Body of pancreas (tissue), 4 donors: ENCODE data around the gene ITM2C. TPM values are rescaled to one million over a fixed set of nuclear protein-coding genes. Genes with fewer than 3 reads are reported as not detected.

ENCODE experiments used
- ATAC-seq: fragments of 150-250 bp; one replicate; pipeline ENCODE4 v1.9.1; 2016
- DNase-seq, 4 donors: peaks; one replicate each; pipeline ENCODE4 v3.0.0-alpha.2; 2019
- H3K27ac ChIP-seq, 4 donors: fragments of 200-600 bp; sonication (generic); 1 replicate in 3 of 4; 2 replicates in 1 of 4; pipeline versions ENCODE4 v1.5.1 to v1.6.1; 2016 to 2019; ENCODE audit warnings: mild to moderate bottlenecking in 1 of 4, mixed read lengths in 1 of 4, moderate library complexity in 1 of 4
- H3K27me3 ChIP-seq, 2 donors: fragments of 200-600 bp; sonication (generic); one replicate each; pipeline ENCODE4 v1.6.0; 2016; ENCODE audit warnings: mild to moderate bottlenecking in 1 of 2
- H3K36me3 ChIP-seq, 2 donors: fragments of 200-600 bp; sonication (generic); replicated peaks in 1 of 2; 2 replicates each; pipeline ENCODE4 v1.5.1; 2016; ENCODE audit warnings: low read depth in 2 of 2; ENCODE audit not compliant: insufficient read depth in 1 of 2
- H3K4me1 ChIP-seq: fragments of 200-600 bp; sonication (generic); one replicate; pipeline ENCODE4 v1.6.0; 2016
- H3K4me3 ChIP-seq, 2 donors: fragments of 200-600 bp; sonication (generic); 1 replicate in 1 of 2; 2 replicates in 1 of 2; pipeline ENCODE4 v1.5.1; 2016 to 2019
- H3K9me3 ChIP-seq, 3 donors: fragments of 200-600 bp; sonication (generic); 1 replicate in 2 of 3; 2 replicates in 1 of 3; pipeline ENCODE4 v1.5.1; 2016
- POLR2A ChIP-seq, 3 donors: fragments of 450-650 bp; IDR thresholded peaks; one replicate each; pipeline ENCODE4 v1.6.1; 2016; ENCODE audit warnings: antibody characterized with exemption in 3 of 3, mild to moderate bottlenecking in 2 of 3
- WGBS, 2 donors: methylation state at CpG; one replicate each; pipeline ENCODE4 v1.1.5; 2017; 5-methylcytosine and 5-hydroxymethylcytosine counted together
- intact Hi-C: fragments of 100-400 bp; cut with DNase I; formaldehyde crosslinking; loops from one replicate; pipeline ENCODE4 v1.15.1; 2023
- total RNA-seq, 2 donors: library from RNA; depleted of rRNA; stranded (reverse); fragments of >200 nt; gene quantifications; one replicate each; pipeline ENCODE4 v1.1.0, GENCODE V29; 2016
- TF ChIP-seq, protein P1 (sequence below), 7 experiments: fragments of 450-650 bp in 4 of 7; fragments of 200-600 bp in 3 of 7; sonication (generic) in 3 of 7; IDR thresholded peaks; one replicate each; pipeline ENCODE4 v1.5.1; 2016 to 2019; ENCODE audit warnings: antibody characterized with exemption in 7 of 7

Gene ITM2C
- total RNA-seq, 2 donors from 2014 or later: 32.9 to 43.8 TPM

DNA sequence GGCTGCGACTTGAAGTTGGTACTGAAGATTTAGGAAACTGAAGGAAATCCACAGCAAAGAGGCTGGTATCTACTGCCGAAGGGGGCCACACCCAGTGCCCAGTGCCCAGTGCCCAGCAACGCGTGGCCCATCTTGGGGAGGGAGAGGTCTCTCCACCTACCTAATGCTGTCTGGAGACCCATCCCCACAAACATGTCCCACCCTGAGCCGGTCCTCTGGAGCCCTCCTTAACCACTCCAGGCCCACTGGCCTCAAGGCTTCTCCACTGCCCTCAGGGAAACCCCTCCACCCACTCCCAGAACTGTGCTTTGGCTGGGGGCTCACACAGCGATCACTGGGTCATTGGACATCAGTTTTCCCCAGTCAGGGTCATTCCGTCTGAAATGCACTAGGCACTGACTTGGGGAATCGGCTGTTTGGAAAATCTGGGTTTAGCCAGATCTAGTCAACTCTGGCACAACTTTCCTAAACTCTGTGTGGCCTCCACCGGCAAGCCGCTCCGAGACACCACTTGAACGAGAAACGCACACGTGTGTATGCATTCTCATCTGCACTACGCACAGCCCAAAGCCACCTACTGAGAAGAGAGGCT is 40.2 kb downstream of the ITM2C start:
- Histone ChIP-seq H3K27me3 (no peaks in the 10 kb centered on the region), H3K4me1 (no peaks in the 10 kb centered on the region), H3K36me3 (no peaks in the 10 kb centered on the region), H3K9me3 (no peaks in the 10 kb centered on the region), H3K4me3 (no peak overlapping the region), H3K27ac (no peak overlapping the region)
- no peak for ATAC-seq
- intact Hi-C loops: no loop called here
- TF ChIP-seq, protein P1, sequence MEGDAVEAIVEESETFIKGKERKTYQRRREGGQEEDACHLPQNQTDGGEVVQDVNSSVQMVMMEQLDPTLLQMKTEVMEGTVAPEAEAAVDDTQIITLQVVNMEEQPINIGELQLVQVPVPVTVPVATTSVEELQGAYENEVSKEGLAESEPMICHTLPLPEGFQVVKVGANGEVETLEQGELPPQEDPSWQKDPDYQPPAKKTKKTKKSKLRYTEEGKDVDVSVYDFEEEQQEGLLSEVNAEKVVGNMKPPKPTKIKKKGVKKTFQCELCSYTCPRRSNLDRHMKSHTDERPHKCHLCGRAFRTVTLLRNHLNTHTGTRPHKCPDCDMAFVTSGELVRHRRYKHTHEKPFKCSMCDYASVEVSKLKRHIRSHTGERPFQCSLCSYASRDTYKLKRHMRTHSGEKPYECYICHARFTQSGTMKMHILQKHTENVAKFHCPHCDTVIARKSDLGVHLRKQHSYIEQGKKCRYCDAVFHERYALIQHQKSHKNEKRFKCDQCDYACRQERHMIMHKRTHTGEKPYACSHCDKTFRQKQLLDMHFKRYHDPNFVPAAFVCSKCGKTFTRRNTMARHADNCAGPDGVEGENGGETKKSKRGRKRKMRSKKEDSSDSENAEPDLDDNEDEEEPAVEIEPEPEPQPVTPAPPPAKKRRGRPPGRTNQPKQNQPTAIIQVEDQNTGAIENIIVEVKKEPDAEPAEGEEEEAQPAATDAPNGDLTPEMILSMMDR (IDR thresholded peaks at IDR 0.05): no peak
- no peak for TF ChIP-seq POLR2A (IDR thresholded peaks at IDR 0.05)
- 71 to 84% methylated on average over 5 to 15 of the region's 15 CpGs for WGBS, 2 donors
- DNase-seq: peak in 1 of 4 donors; percentile 2

DNA sequence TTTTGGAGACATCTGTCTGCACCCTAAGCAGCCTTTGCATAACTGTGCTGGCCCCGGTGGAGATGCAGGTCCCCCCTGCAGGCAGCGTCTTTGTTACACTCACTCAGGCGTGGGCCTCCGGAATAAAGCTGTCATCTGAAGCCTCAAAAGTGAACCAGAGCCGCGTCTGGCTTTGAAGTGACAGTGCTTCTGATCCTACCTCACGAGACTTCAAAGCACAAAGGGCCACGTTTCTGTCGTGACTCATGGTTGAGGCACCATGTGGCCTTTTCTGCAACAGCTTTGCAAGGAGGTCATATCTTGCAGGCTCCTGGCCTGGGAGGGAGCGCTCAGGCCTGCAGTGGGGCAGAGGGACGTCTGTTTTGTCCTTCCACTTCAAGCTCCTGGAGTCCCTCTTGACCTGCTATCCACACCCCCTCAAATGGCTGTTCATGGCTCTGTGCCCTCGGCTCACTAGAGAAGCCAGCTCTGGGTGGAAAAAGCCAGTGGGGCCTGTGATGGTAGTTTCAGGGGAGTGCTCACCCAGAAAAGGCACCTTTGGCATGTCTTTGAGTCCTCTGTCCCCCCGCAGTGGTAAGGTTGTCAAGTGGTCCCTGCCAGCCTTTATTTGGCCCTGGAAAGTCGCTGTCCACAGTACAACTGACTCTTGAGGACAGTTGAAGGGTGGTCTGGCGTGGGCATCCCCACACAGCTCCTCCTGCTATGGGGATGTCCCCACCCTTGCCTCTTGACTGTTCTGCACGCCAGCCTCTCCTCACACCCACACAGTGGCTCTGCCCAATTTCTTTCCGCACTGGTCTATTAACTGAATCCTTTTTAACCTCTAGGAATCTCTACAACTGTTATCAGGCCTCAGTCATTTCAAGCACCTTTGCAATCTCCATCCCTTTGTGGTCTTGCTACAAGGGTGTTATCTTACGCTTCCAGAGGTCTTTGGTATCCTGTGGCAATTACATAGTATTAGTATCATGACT is 41.0 kb downstream of the ITM2C start:
- Histone ChIP-seq H3K36me3 (no peaks in the 10 kb centered on the region), H3K9me3 (no peaks in the 10 kb centered on the region), H3K27me3 (no peaks in the 10 kb centered on the region), H3K4me1 (no peaks in the 10 kb centered on the region), H3K27ac (no peak overlapping the region), H3K4me3 (no peak overlapping the region)
- DNase-seq (peak in 1 of 4 donors; percentile 5), ATAC-seq (no peak)
- intact Hi-C loops: no loop called here
- TF ChIP-seq, protein P1 (IDR thresholded peaks at IDR 0.05): no peak
- TF ChIP-seq POLR2A (IDR thresholded peaks at IDR 0.05): no peak
- 61 to 65% methylated on average over 15 to 18 of the region's 18 CpGs for WGBS, 2 donors

DNA sequence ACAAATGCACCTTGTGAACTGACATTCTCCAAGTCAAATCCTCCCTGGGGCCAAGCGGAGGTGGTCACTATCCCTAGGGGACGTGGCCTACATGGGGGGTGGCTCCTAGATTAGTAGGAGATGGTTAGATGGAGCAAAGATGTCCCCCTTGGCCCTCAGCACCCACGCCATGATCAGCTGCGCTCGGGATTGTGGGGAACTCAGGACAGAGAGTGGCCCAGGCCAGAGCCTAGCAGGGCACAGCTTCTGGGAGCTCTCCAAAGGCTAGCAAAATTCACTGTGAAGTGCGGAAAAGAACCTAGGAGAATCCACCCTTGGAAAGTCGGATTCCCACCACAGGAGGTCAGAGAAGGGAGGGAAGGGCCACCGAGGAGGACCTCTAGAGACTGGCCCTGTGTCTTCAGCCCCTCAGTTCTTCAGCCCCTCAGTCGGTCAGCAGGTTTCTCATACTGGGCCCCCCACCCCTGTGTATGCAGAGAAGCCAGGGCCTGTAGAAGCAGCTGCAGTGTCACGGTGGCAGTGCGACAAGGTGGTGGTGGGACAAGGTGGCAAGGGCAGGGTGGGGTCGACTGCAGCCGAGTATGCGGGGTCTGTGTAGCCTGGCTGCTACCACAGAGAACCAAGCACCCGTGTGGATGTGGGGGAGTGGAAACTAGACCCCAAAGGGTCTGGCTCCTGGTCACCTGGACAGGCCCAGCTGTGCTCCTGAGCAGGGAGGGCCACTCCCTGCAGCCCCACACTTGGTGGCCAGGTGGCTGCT is 41.9 kb downstream of the ITM2C start:
- no peak overlapping the region for H3K4me3 ChIP-seq
- H3K4me1 ChIP-seq: no peaks in the 10 kb centered on the region
- no peaks in the 10 kb centered on the region for H3K27me3 ChIP-seq
- intact Hi-C loops: no loop called here
- no peak for ATAC-seq
- 80 to 81% methylated on average over 15 of the region's 15 CpGs for WGBS, 2 donors
- no peak overlapping the region for H3K27ac ChIP-seq
- no peaks in the 10 kb centered on the region for H3K36me3 ChIP-seq
- no peak for TF ChIP-seq POLR2A (IDR thresholded peaks at IDR 0.05)
- TF ChIP-seq, protein P1 (IDR thresholded peaks at IDR 0.05): no peak
- no peaks in the 10 kb centered on the region for H3K9me3 ChIP-seq
- DNase-seq: peak in 1 of 4 donors; percentile 4

DNA sequence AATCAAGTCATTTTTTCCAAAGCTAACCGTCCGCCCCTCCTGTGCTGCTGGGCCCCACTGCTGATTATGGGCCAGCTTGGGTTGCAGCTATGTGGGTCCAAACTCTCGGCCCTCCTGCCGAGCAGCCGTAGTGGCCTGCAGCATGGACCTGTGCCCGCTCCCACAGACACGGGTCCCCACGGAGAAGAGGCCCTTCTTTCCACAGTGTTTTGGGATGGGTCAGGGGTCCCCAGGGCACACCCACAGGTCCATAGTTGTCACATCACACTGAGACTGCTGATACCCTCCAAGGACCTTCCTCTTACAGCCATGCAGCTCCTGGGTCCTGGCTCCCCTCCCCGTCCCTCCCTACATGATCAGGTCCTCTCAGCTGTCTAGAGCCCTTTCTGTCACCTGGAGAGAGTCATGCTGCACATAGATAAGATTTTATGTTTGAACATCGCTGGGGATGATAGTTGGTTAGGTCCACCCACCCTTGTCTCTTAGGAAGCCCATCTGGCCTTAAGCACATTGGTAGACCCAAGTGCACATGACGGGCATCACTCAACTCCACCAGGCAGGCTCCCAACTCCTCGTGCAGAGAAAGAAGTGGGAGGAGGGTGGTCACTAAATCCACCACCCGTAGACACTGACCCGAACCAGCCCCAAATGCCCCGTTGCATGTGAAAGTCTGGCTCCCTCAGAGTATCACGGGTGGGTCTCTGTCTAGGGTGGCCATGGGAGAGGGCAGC is 42.8 kb downstream of the ITM2C start:
- 80 to 85% methylated on average over 9 to 16 of the region's 16 CpGs for WGBS, 2 donors
- no peak overlapping the region for H3K4me3 ChIP-seq
- H3K27ac ChIP-seq: no peak overlapping the region
- intact Hi-C loops: no loop called here
- peak in 1 of 4 donors; percentile 2 for DNase-seq
- H3K36me3 ChIP-seq: no peaks in the 10 kb centered on the region
- H3K9me3 ChIP-seq: no peaks in the 10 kb centered on the region
- TF ChIP-seq POLR2A (IDR thresholded peaks at IDR 0.05): no peak
- TF ChIP-seq, protein P1 (IDR thresholded peaks at IDR 0.05): no peak
- H3K4me1 ChIP-seq: no peaks in the 10 kb centered on the region
- H3K27me3 ChIP-seq: no peaks in the 10 kb centered on the region
- no peak for ATAC-seq
